Stimulated activated CD4-positive, alpha-beta T cell treated with anti-CD3 and anti-CD28 coated beads, Interleukin-12 subunit alpha, Interleukin-12 subunit beta, amount 100 ng/mL, for 4 hours (primary cell): ENCODE data around the gene PRKAR1B.

ENCODE experiments used
- DNase-seq: peaks from one replicate; pipeline ENCODE4 v3.0.0-alpha.2; 2020

PRKAR1B gene

GRCh38 chr7:601036-601594, 126.0 kb downstream of the PRKAR1B start:
- DNase-seq = no peak

- no peak for DNase-seq
Measured at GRCh38 chr7:600149-601035, 126.7 kb downstream of the PRKAR1B start.

GRCh38 chr7:598899-599298, 128.2 kb downstream of the PRKAR1B start:
- DNase-seq = no peak

GRCh38 chr7:597348-598178, 129.5 kb downstream of the PRKAR1B start:
- no peak for DNase-seq

GRCh38 chr7:596819-597182, 130.3 kb downstream of the PRKAR1B start:
- DNase-seq = no peak

- no peak for DNase-seq
Measured at GRCh38 chr7:596071-596818, 130.8 kb downstream of the PRKAR1B start.

- DNase-seq = no peak
Measured at GRCh38 chr7:595621-596010, 131.5 kb downstream of the PRKAR1B start.

- no peak for DNase-seq
Measured at GRCh38 chr7:594920-595620, 132.0 kb downstream of the PRKAR1B start.

- DNase-seq = no peak
Measured at GRCh38 chr7:594212-594913, 132.7 kb downstream of the PRKAR1B start.

- no peak for DNase-seq
Measured at GRCh38 chr7:593324-594115, 133.6 kb downstream of the PRKAR1B start.

- DNase-seq = no peak
Measured at GRCh38 chr7:591856-592628, 135.0 kb downstream of the PRKAR1B start.

GRCh38 chr7:590731-591551, 136.1 kb downstream of the PRKAR1B start:
- DNase-seq = no peak

- DNase-seq = no peak
Measured at GRCh38 chr7:589781-590575, 137.1 kb downstream of the PRKAR1B start.

- no peak for DNase-seq
Measured at GRCh38 chr7:587767-588166, 139.3 kb downstream of the PRKAR1B start.

- DNase-seq = no peak
Measured at GRCh38 chr7:586494-586893, 140.6 kb downstream of the PRKAR1B start.

- no peak for DNase-seq
Measured at GRCh38 chr7:585873-586272, 141.2 kb downstream of the PRKAR1B start.

- peak; percentile 65 for DNase-seq
Measured at GRCh38 chr7:585229-585711, 141.8 kb downstream of the PRKAR1B start.

- DNase-seq = no peak
Measured at GRCh38 chr7:584820-585219, 142.3 kb downstream of the PRKAR1B start.
